HL-60 (cell line): ENCODE measurements around the gene XKR8.

Experiments
- CTCF ChIP-seq: IDR thresholded peaks from one replicate; pipeline ENCODE4 v1.5.1; 2011; ENCODE audit warnings: low read length, control low read depth, inconsistent platforms; ENCODE audit not compliant: insufficient read depth
- GABPA ChIP-seq: IDR thresholded peaks from 2 replicates; pipeline ENCODE4 v1.6.1; 2012; ENCODE audit warnings: low read depth
- POLR2AphosphoS5 ChIP-seq: IDR thresholded peaks from 2 replicates; pipeline ENCODE4 v1.6.1; 2012; ENCODE audit warnings: low read depth
- REST ChIP-seq: IDR thresholded peaks from 2 replicates; pipeline ENCODE4 v1.6.1; 2012; ENCODE audit warnings: low read depth; ENCODE audit not compliant: insufficient replicate concordance
- SPI1 ChIP-seq: IDR thresholded peaks from 2 replicates; pipeline ENCODE4 v1.6.1; 2012; ENCODE audit warnings: low read depth, mild to moderate bottlenecking, borderline replicate concordance

GRCh38 chr1:27960762-27961645 lies 1.2 kb downstream of the XKR8 start:
- TF ChIP-seq POLR2AphosphoS5 (no peak), REST (no peak), CTCF (no peak), GABPA (no peak), SPI1 (no peak)
